HG03432 (cell line): ENCODE measurements around the gene RPL12.

Experiments
- ATAC-seq: cut with Tn5 transposase; IDR thresholded peaks from one replicate; pipeline ENCODE4 v1.9.1; 2021; ENCODE audit warnings: mild to moderate bottlenecking, moderate library complexity; ENCODE audit not compliant: unreplicated experiment

Gene RPL12

GRCh38 chr9:127450830-127451607 is at the start of gene RPL12, which contains the start of gene LRSAM1:
TSS of gene RPL12 (minus strand) at chr9:127451406. CDS start at chr9:127451317, 89 bp downstream.
TSS of gene LRSAM1 (plus strand) at chr9:127451510. CDS start at chr9:127454528, 3,018 bp downstream.
- ATAC-seq: peak; percentile 68

- ATAC-seq: no peak
Observed at GRCh38 chr9:127500862-127501261, 49.7 kb upstream of the RPL12 start.

GRCh38 chr9:127500399-127500798 is 49.2 kb upstream of the RPL12 start:
- ATAC-seq: no peak

GRCh38 chr9:127498298-127498697 is 47.1 kb upstream of the RPL12 start:
- ATAC-seq: no peak

GRCh38 chr9:127497656-127498290 is 46.6 kb upstream of the RPL12 start:
- no peak for ATAC-seq

GRCh38 chr9:127496974-127497373 is 45.8 kb upstream of the RPL12 start:
- no peak for ATAC-seq

- no peak for ATAC-seq
Observed at GRCh38 chr9:127495884-127496555, 44.8 kb upstream of the RPL12 start.

GRCh38 chr9:127494304-127494702 is 43.1 kb upstream of the RPL12 start:
- ATAC-seq: no peak

- ATAC-seq: no peak
Observed at GRCh38 chr9:127493592-127494303, 42.5 kb upstream of the RPL12 start.

- ATAC-seq: no peak
Observed at GRCh38 chr9:127492616-127493015, 41.4 kb upstream of the RPL12 start.

- ATAC-seq: no peak
Observed at GRCh38 chr9:127491516-127491915, 40.3 kb upstream of the RPL12 start.

GRCh38 chr9:127490535-127491230 is 39.5 kb upstream of the RPL12 start:
- no peak for ATAC-seq

GRCh38 chr9:127489471-127490115 is 38.4 kb upstream of the RPL12 start:
- ATAC-seq: no peak

GRCh38 chr9:127488946-127489345 is 37.7 kb upstream of the RPL12 start:
- no peak for ATAC-seq

GRCh38 chr9:127485995-127486394 is 34.8 kb upstream of the RPL12 start:
- no peak for ATAC-seq

- ATAC-seq: no peak
Observed at GRCh38 chr9:127482662-127483061, 31.5 kb upstream of the RPL12 start.

- ATAC-seq: no peak
Observed at GRCh38 chr9:127479507-127480081, 28.4 kb upstream of the RPL12 start.

- no peak for ATAC-seq
Observed at GRCh38 chr9:127474592-127474991, 23.4 kb upstream of the RPL12 start.

- ATAC-seq: no peak
Observed at GRCh38 chr9:127473932-127474331, 22.7 kb upstream of the RPL12 start.

- no peak for ATAC-seq
Observed at GRCh38 chr9:127473501-127473900, 22.3 kb upstream of the RPL12 start.
